IMR-90 (cell line): ENCODE results near the gene MSRB1. TPM values are rescaled to one million over a fixed set of nuclear protein-coding genes. Genes with fewer than 3 reads are reported as not detected.

Experiments
- ATAC-seq: fragments of 200-7000 bp; cut with Tn5 transposase; 2 replicates; pipeline ENCODE4 v1.9.1; 2020; ENCODE audit warnings: low read depth, mild to moderate bottlenecking, moderate library complexity
- BruUV-seq: library from RNA; stranded (reverse); fragments of 400-500 nt; replicated peaks from 2 replicates; lab custom pipeline; 2021; lab: Mats Ljungman, UMichigan
- CTCF ChIA-PET: fragments of 300-600 bp; formaldehyde crosslinking; extraction: SDS; loops from one replicate; lab custom pipeline; 2021; ENCODE audit warnings: antibody characterized with exemption; lab: Yijun Ruan, JAX
- POLR2A ChIA-PET: fragments of 300-600 bp; sonication (Branson Sonifier 250); formaldehyde crosslinking; loops from one replicate; lab custom pipeline; 2022; ENCODE audit warnings: antibody characterized with exemption; ENCODE audit not compliant: unreplicated experiment; lab: Charles Lee
- DNase-seq: peaks from one replicate; pipeline ENCODE4 v3.0.0; 2013
- H2AFZ ChIP-seq: replicated peaks from 2 replicates; pipeline ENCODE3; 2013; ENCODE audit warnings: low read length, mild to moderate bottlenecking; ENCODE audit not compliant: poor library complexity
- H2AK5ac ChIP-seq: 2 replicates; pipeline ENCODE4 v1.6.1; 2013; ENCODE audit warnings: low read depth, low read length, inconsistent platforms
- H2AK9ac ChIP-seq: replicated peaks from 2 replicates; pipeline ENCODE3; 2013; ENCODE audit warnings: mild to moderate bottlenecking, low read depth, low read length, moderate library complexity; ENCODE audit not compliant: poor library complexity
- H2BK120ac ChIP-seq: 2 replicates; pipeline ENCODE4 v1.6.1; 2013; ENCODE audit warnings: low read depth, low read length, inconsistent platforms
- H2BK15ac ChIP-seq: 3 replicates; pipeline ENCODE4 v1.6.1; 2013; ENCODE audit warnings: low read depth, low read length, inconsistent platforms
- H2BK20ac ChIP-seq: 2 replicates; pipeline ENCODE4 v1.6.1; 2013; ENCODE audit warnings: low read depth, mild to moderate bottlenecking, inconsistent platforms, low read length, moderate library complexity
- H2BK5ac ChIP-seq: 2 replicates; pipeline ENCODE4 v1.6.1; 2013; ENCODE audit warnings: mild to moderate bottlenecking, low read depth, low read length, inconsistent platforms; ENCODE audit not compliant: poor library complexity, severe bottlenecking
- H3K14ac ChIP-seq: replicated peaks from 2 replicates; pipeline ENCODE4 v1.6.1; 2013; ENCODE audit warnings: low read depth, low read length, inconsistent platforms
- H3K18ac ChIP-seq: 2 replicates; pipeline ENCODE4 v1.6.1; 2013; ENCODE audit warnings: low read depth, low read length, control low read depth
- H3K23ac ChIP-seq: 2 replicates; pipeline ENCODE4 v1.6.1; 2013; ENCODE audit warnings: low read depth, low read length, inconsistent platforms
- H3K27ac ChIP-seq: 2 replicates; pipeline ENCODE4 v1.5.1; 2013; ENCODE audit warnings: mild to moderate bottlenecking, control low read depth, low read length; ENCODE audit not compliant: insufficient read depth
- H3K27me3 ChIP-seq: 2 replicates; pipeline ENCODE4 v1.6.1; 2013; ENCODE audit warnings: low read length; ENCODE audit not compliant: control insufficient read depth, insufficient read depth
- H3K36me3 ChIP-seq: 2 replicates; pipeline ENCODE4 v1.6.1; 2013; ENCODE audit warnings: low read length, mixed read lengths; ENCODE audit not compliant: control insufficient read depth, insufficient read depth
- H3K4ac ChIP-seq: 2 replicates; pipeline ENCODE4 v1.6.1; 2013; ENCODE audit warnings: low read depth, low read length, inconsistent platforms
- H3K4me1 ChIP-seq: 2 replicates; pipeline ENCODE4 v1.6.1; 2013; ENCODE audit warnings: low read length, mixed read lengths; ENCODE audit not compliant: control insufficient read depth, insufficient read depth
- H3K4me2 ChIP-seq: 2 replicates; pipeline ENCODE4 v1.6.1; 2013; ENCODE audit warnings: low read depth, mild to moderate bottlenecking, control low read depth, low read length, moderate library complexity
- H3K4me3 ChIP-seq: 2 replicates; pipeline ENCODE4 v1.5.1; 2013; ENCODE audit warnings: low read depth, mild to moderate bottlenecking, control low read depth, low read length, moderate library complexity; ENCODE audit not compliant: insufficient read depth
- H3K56ac ChIP-seq: 2 replicates; pipeline ENCODE4 v1.6.1; 2013; ENCODE audit warnings: low read length, inconsistent platforms; ENCODE audit not compliant: insufficient read depth; ENCODE audit errors: extremely low read depth
- H3K79me1 ChIP-seq, 2 experiments: 2 replicates each; pipeline ENCODE4 v1.6.1; 2013; ENCODE audit warnings: low read length in 2 of 2, inconsistent platforms in 1 of 2, low read depth in 1 of 2
- H3K9ac ChIP-seq: 2 replicates; pipeline ENCODE4 v1.6.1; 2013; ENCODE audit warnings: low read depth, low read length, control low read depth
- H3K9me1 ChIP-seq: 2 replicates; pipeline ENCODE4 v1.6.1; 2013; ENCODE audit warnings: low read length, inconsistent platforms; ENCODE audit not compliant: insufficient read depth
- H3K9me3 ChIP-seq: 2 replicates; pipeline ENCODE4 v1.6.1; 2013; ENCODE audit warnings: low read length; ENCODE audit not compliant: control insufficient read depth, insufficient read depth
- H4K20me1 ChIP-seq: 2 replicates; pipeline ENCODE4 v1.6.1; 2013; ENCODE audit warnings: low read length, inconsistent platforms; ENCODE audit not compliant: insufficient read depth
- H4K5ac ChIP-seq: 2 replicates; pipeline ENCODE4 v1.6.1; 2013; ENCODE audit warnings: mild to moderate bottlenecking, low read depth, low read length, control low read depth
- H4K8ac ChIP-seq, 2 experiments: 2 replicates each; pipeline ENCODE4 v1.6.1; 2013; ENCODE audit warnings: low read depth in 2 of 2, low read length in 2 of 2, control low read depth in 1 of 2, inconsistent platforms in 1 of 2
- H4K91ac ChIP-seq: 2 replicates; pipeline ENCODE4 v1.6.1; 2013; ENCODE audit warnings: low read depth, low read length, inconsistent platforms; ENCODE audit not compliant: insufficient read depth
- BHLHE40 ChIP-seq: fragments of 150-350 bp; IDR thresholded peaks from 2 replicates; pipeline ENCODE4 v1.6.1; 2016; ENCODE audit warnings: mild to moderate bottlenecking, low read depth, low read length
- CEBPB ChIP-seq: IDR thresholded peaks from 2 replicates; pipeline ENCODE4 v1.6.1; 2012; ENCODE audit warnings: low read depth, low read length, improper control_type of control experiment
- CHD1 ChIP-seq: IDR thresholded peaks from 2 replicates; pipeline ENCODE4 v1.6.1; 2012; ENCODE audit warnings: low read depth, low read length, improper control_type of control experiment
- FOS ChIP-seq: fragments of 150-350 bp; IDR thresholded peaks from 2 replicates; pipeline ENCODE4 v1.6.1; 2016; ENCODE audit warnings: low read depth, low read length
- MAFK ChIP-seq: IDR thresholded peaks from 2 replicates; pipeline ENCODE4 v1.6.1; 2012; ENCODE audit warnings: low read depth, low read length, improper control_type of control experiment
- MAZ ChIP-seq: IDR thresholded peaks from 2 replicates; pipeline ENCODE4 v1.6.1; 2012; ENCODE audit warnings: low read depth, mild to moderate bottlenecking, low read length, improper control_type of control experiment, moderate library complexity, borderline replicate concordance
- MXI1 ChIP-seq: IDR thresholded peaks from 2 replicates; pipeline ENCODE4 v1.6.1; 2012; ENCODE audit warnings: low read depth, mild to moderate bottlenecking, low read length, moderate library complexity, borderline replicate concordance
- NFE2L2 ChIP-seq: fragments of 150-350 bp; IDR thresholded peaks from 2 replicates; pipeline ENCODE4 v1.6.1; 2016; ENCODE audit warnings: low read depth, mild to moderate bottlenecking, low read length
- POLR2A ChIP-seq: IDR thresholded peaks from 2 replicates; pipeline ENCODE4 v1.6.1; 2012; ENCODE audit warnings: mild to moderate bottlenecking, low read depth, low read length
- RAD21 ChIP-seq: IDR thresholded peaks from 2 replicates; pipeline ENCODE4 v1.6.1; 2012; ENCODE audit warnings: low read length, improper control_type of control experiment
- RCOR1 ChIP-seq: IDR thresholded peaks from 2 replicates; pipeline ENCODE4 v1.6.1; 2012; ENCODE audit warnings: mild to moderate bottlenecking, low read length, improper control_type of control experiment; ENCODE audit not compliant: insufficient replicate concordance
- RFX5 ChIP-seq: IDR thresholded peaks from 2 replicates; pipeline ENCODE4 v1.8.0; 2012; ENCODE audit warnings: low read depth, mild to moderate bottlenecking, low read length, moderate library complexity
- SMC3 ChIP-seq: fragments of 150-350 bp; IDR thresholded peaks from 2 replicates; pipeline ENCODE4 v1.6.1; 2016; ENCODE audit warnings: low read depth, mild to moderate bottlenecking, antibody characterized with exemption, low read length, moderate library complexity
- WGBS, 2 experiments: methylation state at CpG; one replicate each; pipeline versions ENCODE4 v1.1.5 to v1.1.7; 2013; ENCODE audit warnings: missing lambda C conversion rate in 2 of 2; ENCODE audit not compliant: insufficient read length in 1 of 2; ENCODE audit errors: extremely low coverage in 2 of 2; 5-methylcytosine and 5-hydroxymethylcytosine counted together
- dilution Hi-C: fragments of 300-500 bp; cut with HindIII; formaldehyde crosslinking; loops from one replicate; pipeline ENCODE4 v1.14.3; 2018; ENCODE audit warnings: low sequenced_read_pairs; ENCODE audit not compliant: unreplicated experiment
- in situ Hi-C: fragments of 300-500 bp; cut with MboI; formaldehyde crosslinking; loops from 3 replicates; pipeline ENCODE4 v1.14.3; 2019; ENCODE audit warnings: low sequenced_read_pairs, inconsistent platforms, mixed read lengths
- intact Hi-C: fragments of 100-400 bp; cut with micrococcal nuclease; formaldehyde crosslinking; loops from 2 replicates; pipeline ENCODE4 v1.10.0; 2022
- polyA plus RNA-seq, 3 experiments: library from polyadenylated mRNA; depleted of rRNA; stranded (reverse); fragments of >200 nt; gene quantifications; 2 replicates each; pipeline ENCODE4 v1.2.3, GENCODE V29; 2012; ENCODE audit warnings: low replicate concordance in 1 of 3
- total RNA-seq: library from RNA; depleted of rRNA; stranded (reverse); fragments of >200 nt; gene quantifications from 2 replicates; pipeline ENCODE4 v1.2.3, GENCODE V29; 2012
- TF ChIP-seq, protein P1 (sequence below): conservative IDR thresholded peaks from 2 replicates; pipeline ENCODE4 v1.5.1; 2012; ENCODE audit warnings: mild to moderate bottlenecking, low read depth, low read length, improper control_type of control experiment
- TF ChIP-seq, protein P2 (sequence below): fragments of 150-350 bp; IDR thresholded peaks from 2 replicates; pipeline ENCODE4 v1.6.1; 2017; ENCODE audit warnings: mild to moderate bottlenecking, antibody characterized with exemption, low read length, low read depth
- TF ChIP-seq, protein P3 (sequence below): fragments of 150-350 bp; IDR thresholded peaks from 2 replicates; pipeline ENCODE4 v1.6.1; 2016; ENCODE audit warnings: low read depth, mild to moderate bottlenecking, low read length, moderate library complexity, borderline replicate concordance

Gene MSRB1
- total and polyA plus RNA-seq, 2 of the 4 experiments (the other 2 are of a cell fraction), result 17.0 to 32.3 TPM

DNA sequence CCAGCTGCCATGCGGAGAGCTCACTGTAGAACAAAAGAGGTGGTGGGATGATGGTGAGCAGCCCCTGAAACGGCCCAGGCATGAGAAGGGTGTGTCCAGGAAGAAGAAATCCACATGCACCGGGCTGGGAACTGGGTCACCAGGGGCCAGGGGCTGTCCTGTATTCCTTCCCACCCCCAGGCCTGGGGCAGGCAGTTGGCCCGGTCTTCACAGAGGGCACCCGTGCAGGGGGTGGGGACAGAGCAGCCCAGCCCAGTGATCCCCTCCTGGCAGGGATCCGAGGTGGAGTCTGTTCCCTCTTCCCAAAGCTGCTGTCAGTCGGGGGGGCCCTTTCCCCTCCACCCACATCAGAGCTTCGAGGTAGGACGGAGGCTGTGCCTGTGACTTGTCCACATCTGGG is 34.0 kb downstream of the MSRB1 start:
- H3K9me1 ChIP-seq, result no peaks in the 10 kb centered on the region
- H2BK120ac ChIP-seq, result no peak overlapping the region
- H3K23ac ChIP-seq, result no peak overlapping the region
- H2BK20ac ChIP-seq, result no peak overlapping the region
- no peaks in the 10 kb centered on the region for H3K36me3 ChIP-seq
- no peaks in the 10 kb centered on the region for H4K20me1 ChIP-seq
- no peaks in the 10 kb centered on the region for H3K79me1 ChIP-seq
- no peak overlapping the region for H2AFZ ChIP-seq
- no peaks in the 10 kb centered on the region for H3K4me1 ChIP-seq
- no peak overlapping the region for H4K8ac ChIP-seq
- H3K18ac ChIP-seq, result no peak overlapping the region
- no peaks in the 10 kb centered on the region for H3K9me3 ChIP-seq
- no peak overlapping the region for H2AK5ac ChIP-seq
- DNase-seq (no peak), ATAC-seq (no peak)
- ChIA-PET POLR2A (no interaction called here), CTCF (no interaction called here)
- no peak overlapping the region for H4K5ac ChIP-seq
- H3K27me3 ChIP-seq, result peaks cover 65% of the 10 kb centered on the region
- H3K27ac ChIP-seq, result no peak overlapping the region
- H3K56ac ChIP-seq, result no peak overlapping the region
- no peak overlapping the region for H3K14ac ChIP-seq
- no peak overlapping the region for H2BK5ac ChIP-seq
- in situ Hi-C loops, result no loop called here
- no peak overlapping the region for H2AK9ac ChIP-seq
- intact Hi-C loops, result no loop called here
- H4K91ac ChIP-seq, result no peak overlapping the region
- no TSS peak for BruUV-seq
- H3K4me3 ChIP-seq, result no peak overlapping the region
- H2BK15ac ChIP-seq, result no peak overlapping the region
- H3K4ac ChIP-seq, result no peak overlapping the region
- dilution Hi-C loops, result no loop called here
- TF ChIP-seq POLR2A (no peak), SMC3 (no peak), FOS (no peak), CHD1 (no peak), RFX5 (no peak), MAFK (no peak), CEBPB (no peak), RAD21 (no peak), NFE2L2 (no peak), MAZ (no peak), MXI1 (no peak), RCOR1 (no peak), BHLHE40 (no peak)
- TF ChIP-seq, protein P1, sequence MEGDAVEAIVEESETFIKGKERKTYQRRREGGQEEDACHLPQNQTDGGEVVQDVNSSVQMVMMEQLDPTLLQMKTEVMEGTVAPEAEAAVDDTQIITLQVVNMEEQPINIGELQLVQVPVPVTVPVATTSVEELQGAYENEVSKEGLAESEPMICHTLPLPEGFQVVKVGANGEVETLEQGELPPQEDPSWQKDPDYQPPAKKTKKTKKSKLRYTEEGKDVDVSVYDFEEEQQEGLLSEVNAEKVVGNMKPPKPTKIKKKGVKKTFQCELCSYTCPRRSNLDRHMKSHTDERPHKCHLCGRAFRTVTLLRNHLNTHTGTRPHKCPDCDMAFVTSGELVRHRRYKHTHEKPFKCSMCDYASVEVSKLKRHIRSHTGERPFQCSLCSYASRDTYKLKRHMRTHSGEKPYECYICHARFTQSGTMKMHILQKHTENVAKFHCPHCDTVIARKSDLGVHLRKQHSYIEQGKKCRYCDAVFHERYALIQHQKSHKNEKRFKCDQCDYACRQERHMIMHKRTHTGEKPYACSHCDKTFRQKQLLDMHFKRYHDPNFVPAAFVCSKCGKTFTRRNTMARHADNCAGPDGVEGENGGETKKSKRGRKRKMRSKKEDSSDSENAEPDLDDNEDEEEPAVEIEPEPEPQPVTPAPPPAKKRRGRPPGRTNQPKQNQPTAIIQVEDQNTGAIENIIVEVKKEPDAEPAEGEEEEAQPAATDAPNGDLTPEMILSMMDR, result no peak
- TF ChIP-seq, protein P2, sequence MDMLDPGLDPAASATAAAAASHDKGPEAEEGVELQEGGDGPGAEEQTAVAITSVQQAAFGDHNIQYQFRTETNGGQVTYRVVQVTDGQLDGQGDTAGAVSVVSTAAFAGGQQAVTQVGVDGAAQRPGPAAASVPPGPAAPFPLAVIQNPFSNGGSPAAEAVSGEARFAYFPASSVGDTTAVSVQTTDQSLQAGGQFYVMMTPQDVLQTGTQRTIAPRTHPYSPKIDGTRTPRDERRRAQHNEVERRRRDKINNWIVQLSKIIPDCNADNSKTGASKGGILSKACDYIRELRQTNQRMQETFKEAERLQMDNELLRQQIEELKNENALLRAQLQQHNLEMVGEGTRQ, result no peak
- TF ChIP-seq, protein P3, sequence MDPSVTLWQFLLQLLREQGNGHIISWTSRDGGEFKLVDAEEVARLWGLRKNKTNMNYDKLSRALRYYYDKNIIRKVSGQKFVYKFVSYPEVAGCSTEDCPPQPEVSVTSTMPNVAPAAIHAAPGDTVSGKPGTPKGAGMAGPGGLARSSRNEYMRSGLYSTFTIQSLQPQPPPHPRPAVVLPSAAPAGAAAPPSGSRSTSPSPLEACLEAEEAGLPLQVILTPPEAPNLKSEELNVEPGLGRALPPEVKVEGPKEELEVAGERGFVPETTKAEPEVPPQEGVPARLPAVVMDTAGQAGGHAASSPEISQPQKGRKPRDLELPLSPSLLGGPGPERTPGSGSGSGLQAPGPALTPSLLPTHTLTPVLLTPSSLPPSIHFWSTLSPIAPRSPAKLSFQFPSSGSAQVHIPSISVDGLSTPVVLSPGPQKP, result no peak
- H3K4me2 ChIP-seq, result no peak overlapping the region
- no peak overlapping the region for H3K9ac ChIP-seq
- WGBS, 2 experiments, result 30% methylated on average over 2 of the region's 9 CpGs; no CpG with 5 or more reads in 1 of the 2 experiments
